Tibial nerve (tissue), 4 donors: ENCODE results near the gene ZC3H13.

Experiments
- EP300 ChIP-seq, 2 donors: sonication (generic); formaldehyde crosslinking; IDR thresholded peaks; one replicate each; pipeline ENCODE4 v1.6.1; 2017; ENCODE audit warnings: antibody characterized with exemption in 2 of 2, mild to moderate bottlenecking in 1 of 2
- POLR2A ChIP-seq, 2 donors: fragments of 450-650 bp; IDR thresholded peaks; one replicate each; pipeline ENCODE4 v1.6.1; 2017; ENCODE audit warnings: antibody characterized with exemption in 2 of 2, mild to moderate bottlenecking in 2 of 2, moderate library complexity in 2 of 2
- TF ChIP-seq, protein P1 (sequence below), 5 experiments: fragments of 200-600 bp in 3 of 5; fragments of 450-650 bp in 2 of 5; sonication (generic) in 3 of 5; IDR thresholded peaks; one replicate each; pipeline ENCODE4 v1.5.1; 2016 to 2019; ENCODE audit warnings: antibody characterized with exemption in 5 of 5, mild to moderate bottlenecking in 3 of 5, moderate library complexity in 2 of 5

- TF ChIP-seq POLR2A (IDR thresholded peaks at IDR 0.05): no peak
- no peak for TF ChIP-seq EP300 (IDR thresholded peaks at IDR 0.05)
- TF ChIP-seq, protein P1, sequence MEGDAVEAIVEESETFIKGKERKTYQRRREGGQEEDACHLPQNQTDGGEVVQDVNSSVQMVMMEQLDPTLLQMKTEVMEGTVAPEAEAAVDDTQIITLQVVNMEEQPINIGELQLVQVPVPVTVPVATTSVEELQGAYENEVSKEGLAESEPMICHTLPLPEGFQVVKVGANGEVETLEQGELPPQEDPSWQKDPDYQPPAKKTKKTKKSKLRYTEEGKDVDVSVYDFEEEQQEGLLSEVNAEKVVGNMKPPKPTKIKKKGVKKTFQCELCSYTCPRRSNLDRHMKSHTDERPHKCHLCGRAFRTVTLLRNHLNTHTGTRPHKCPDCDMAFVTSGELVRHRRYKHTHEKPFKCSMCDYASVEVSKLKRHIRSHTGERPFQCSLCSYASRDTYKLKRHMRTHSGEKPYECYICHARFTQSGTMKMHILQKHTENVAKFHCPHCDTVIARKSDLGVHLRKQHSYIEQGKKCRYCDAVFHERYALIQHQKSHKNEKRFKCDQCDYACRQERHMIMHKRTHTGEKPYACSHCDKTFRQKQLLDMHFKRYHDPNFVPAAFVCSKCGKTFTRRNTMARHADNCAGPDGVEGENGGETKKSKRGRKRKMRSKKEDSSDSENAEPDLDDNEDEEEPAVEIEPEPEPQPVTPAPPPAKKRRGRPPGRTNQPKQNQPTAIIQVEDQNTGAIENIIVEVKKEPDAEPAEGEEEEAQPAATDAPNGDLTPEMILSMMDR (IDR thresholded peaks at IDR 0.05): no peak
These were observed 123.7 kb downstream of the ZC3H13 start for GRCh38 chr13:45928843-45929242.
